SHP77 (cell line): ENCODE measurements around the gene ROBO1.

Experiments used
- DNase-seq, 2 experiments: peaks; one replicate each; lab custom pipeline; 2025; lab: John Stamatoyannopoulos, UW

Gene ROBO1

DNA sequence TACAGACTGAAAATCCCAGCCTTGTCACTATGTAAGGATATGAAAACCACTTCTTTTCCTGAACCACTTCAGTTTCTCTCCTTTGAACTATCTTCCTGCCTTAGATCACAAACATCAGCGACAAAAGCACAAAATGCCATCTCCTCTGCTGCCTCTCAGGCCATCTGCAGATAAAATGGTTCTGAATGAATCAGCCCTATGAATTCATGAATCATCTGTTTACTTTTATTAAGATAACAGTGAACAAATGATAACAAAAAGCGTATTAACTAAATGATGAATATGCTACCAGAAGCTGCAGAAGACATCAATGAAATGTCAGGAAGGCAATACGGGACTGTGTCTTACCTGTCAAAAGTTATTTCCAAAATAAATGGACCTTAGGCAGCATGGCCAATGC lies 928.1 kb downstream of the ROBO1 start:
- no peak for DNase-seq

- DNase-seq: no peak
Measured at GRCh38 chr3:78838362-78838761, 929.4 kb downstream of the ROBO1 start.

- DNase-seq: no peak
Measured at GRCh38 chr3:78834910-78835309, 932.9 kb downstream of the ROBO1 start.

DNA sequence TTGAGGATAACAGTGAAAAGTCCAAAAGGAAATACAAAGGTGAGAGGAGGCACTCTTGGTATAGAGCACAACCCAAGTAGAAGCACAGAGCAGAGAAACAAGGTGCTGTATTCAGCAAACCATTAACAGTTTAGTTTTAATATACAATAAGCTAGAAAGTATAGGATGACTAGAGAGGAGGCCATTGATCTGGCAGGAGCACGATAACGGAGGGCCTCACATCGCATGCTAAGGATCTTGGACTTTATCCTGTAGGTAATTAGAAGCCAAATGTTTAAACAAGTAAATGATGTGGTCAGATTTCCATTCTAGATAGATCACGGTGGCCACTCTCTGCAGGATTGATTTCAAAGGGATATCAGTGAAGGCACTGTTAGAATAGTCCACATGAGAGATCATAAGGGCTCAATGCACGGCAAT lies 935.0 kb downstream of the ROBO1 start:
- no peak for DNase-seq

DNA sequence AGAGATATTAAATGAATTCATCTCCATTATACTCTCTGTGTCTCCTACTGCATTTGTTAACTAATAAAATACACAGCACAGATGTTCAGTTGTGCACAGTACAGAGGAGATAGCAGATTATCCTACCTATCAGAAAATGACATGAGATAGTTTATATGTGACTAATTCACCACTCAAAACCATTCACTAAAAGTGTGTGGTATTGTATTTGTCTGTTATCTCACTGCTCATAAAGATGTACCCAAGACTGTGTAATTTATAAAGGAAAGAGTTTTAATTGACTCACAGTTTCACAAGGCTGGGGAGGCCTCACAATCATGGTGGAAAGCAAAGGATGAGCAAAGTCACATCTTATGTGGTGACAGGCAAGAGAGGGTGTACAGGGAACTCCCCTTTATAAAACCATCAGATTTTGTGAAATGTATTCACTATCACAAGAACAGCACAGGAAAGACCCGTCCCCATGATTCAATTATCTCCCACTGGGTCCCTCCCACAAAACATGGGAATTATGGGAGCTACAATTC lies 936.3 kb downstream of the ROBO1 start:
- DNase-seq: no peak

DNA sequence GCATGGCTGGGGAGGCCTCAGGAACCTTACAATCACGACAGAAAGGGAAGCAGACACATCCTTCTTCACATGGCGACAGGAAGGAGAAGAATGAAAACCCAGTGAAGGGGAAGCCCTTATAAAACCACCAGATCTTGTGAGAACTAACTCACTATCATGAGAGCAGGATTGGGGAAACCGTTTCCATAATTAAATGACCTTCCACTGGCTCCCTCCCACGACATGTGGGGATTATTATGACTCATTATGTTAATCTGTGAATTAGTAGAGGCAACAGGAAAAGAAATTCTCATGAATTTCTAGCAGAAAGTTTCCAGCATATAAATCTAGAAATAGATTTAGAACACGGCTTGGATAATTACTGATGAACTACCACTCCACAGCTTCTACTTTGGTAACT lies 937.3 kb downstream of the ROBO1 start:
- no peak for DNase-seq

DNA sequence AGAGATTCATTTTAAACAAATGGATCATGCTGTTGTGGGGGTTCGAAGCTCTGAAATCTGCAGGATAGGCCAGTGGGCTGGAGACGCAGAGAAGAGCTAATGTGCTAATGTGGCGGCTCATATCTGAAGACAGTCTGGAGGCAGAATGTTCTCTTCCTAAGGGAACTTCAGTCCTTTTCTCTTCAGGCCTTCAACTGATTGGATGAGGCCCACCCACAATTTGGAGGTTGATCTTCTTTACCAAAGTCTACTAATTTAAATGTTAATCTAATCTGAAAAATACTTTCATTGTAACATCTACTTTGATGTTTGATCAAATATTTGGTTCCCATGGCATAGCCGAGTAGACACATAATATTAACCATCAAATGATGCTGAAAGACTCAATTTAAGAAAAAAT lies 940.2 kb downstream of the ROBO1 start:
- no peak for DNase-seq

- DNase-seq: no peak
Measured at GRCh38 chr3:78825858-78826215, 942.0 kb downstream of the ROBO1 start.

GRCh38 chr3:78825118-78825857 lies 942.5 kb downstream of the ROBO1 start:
- DNase-seq: no peak

DNA sequence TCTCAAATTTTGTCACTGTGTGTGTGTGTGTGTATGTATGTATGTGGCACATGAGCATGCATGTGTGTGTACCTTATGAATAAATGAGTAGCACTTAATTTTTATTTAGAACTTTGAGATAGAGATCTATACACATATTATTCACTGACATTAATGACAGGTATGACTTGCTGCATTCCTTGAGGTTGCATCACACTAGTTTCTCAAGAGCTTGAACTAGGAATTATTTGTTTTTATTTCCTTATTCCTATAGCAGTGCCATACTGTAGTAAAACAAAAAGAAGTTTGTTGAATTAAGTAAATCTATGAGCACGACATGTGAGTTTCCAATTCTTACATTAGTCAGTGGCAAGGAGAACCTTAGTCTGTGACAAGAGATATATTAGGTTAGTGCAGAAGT lies 943.9 kb downstream of the ROBO1 start:
- no peak for DNase-seq

GRCh38 chr3:78823434-78823833 lies 944.4 kb downstream of the ROBO1 start:
- DNase-seq: no peak

DNA sequence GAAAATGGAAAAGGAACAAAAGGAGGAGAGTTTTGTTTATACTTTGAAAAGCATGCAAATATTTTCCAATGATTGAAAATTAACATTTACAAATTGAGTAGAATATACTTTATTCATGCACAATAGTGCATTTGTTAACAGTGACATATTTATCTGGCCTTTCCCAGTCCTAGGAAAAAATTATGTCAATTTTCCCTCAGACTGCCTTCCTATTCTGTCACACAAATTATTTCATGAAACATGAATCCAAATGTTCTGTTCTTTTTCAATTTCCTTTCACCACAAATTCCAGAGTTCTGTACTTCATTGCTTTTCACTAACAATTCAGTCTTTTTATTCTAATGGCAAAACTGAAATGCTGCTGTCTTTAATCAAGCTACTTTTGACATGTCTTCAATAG lies 945.1 kb downstream of the ROBO1 start:
- no peak for DNase-seq

- no peak for DNase-seq
Measured at GRCh38 chr3:78820542-78820941, 947.3 kb downstream of the ROBO1 start.

DNA sequence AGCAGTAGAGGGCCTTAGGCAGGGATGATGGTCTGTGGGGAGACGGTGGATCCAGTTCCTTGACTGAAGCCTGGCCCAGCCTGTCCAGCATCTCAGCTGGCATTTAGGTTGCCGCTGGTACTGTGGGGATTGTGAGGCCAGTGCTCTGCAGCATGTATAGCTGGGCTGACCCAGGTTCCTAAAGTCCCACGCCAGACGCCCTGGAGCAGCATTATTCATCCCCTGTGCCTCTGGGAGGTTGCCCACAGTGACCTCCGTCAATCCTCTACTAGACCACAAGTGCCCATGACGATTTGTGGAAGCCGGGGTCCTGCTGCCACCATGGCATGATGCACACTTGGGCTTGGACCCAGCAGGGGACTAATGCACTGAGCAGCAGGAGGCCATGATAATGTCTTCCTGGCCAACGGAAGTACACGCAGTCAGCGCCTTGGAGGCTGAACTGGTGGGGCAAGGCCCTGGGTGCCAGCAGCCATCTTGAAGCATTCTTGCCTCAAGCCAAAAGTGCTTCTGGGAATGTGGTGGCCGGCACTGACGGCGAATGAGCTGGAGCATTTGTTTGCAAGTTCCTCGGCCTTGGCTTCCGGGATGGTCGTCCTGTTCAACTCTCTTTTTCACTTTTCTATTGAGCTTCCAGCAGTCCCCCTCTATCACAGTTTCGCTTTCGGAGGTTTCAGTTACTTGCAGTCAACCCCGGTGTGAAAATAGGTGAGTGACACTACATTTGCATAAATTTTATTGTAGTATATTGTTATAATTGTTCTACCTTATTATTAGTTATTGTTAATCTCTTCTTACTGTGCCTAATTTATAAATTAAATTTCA lies 949.4 kb downstream of the ROBO1 start:
- no peak for DNase-seq

GRCh38 chr3:78814893-78815562 lies 952.8 kb downstream of the ROBO1 start:
- DNase-seq: no peak

DNA sequence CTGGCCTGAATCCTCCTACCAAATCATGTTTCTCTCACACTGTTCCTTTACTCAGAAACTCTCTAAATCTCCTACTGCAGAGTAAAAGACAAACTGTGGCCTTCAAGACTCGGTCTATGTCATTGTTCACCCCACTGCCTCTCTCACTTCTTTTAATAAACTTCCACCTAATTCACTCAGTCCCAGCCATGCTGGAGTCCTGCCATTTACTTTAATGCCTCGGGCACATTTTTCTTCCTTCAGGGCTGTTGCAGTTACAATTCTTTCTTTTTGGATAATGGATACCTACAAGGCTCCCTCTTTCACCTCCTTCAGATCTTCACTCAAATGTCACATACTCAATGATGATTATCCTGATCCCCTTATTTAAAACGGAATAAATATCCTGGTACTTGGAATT lies 955.6 kb downstream of the ROBO1 start:
- no peak for DNase-seq

DNA sequence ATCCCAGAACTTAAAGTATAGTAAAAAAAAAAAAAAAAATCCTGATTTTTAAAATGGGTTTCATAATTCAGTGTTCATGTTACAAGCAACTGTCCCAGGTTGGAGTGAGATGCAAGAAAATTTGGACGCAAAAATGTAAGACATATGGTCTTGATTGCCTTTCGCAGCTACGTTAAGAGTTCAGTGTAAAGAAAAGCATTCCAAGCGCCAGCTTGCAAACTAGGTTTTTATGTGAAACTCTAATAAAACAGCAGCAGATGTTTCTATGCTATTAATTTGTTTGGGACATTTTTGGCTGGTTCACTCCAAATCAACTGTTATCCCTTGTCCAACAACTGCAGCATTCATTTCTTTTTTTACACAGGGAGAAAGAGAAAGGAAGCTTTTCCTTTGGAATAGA lies 957.8 kb downstream of the ROBO1 start:
- no peak for DNase-seq

- DNase-seq: no peak
Measured at GRCh38 chr3:78804251-78805037, 963.4 kb downstream of the ROBO1 start.

DNA sequence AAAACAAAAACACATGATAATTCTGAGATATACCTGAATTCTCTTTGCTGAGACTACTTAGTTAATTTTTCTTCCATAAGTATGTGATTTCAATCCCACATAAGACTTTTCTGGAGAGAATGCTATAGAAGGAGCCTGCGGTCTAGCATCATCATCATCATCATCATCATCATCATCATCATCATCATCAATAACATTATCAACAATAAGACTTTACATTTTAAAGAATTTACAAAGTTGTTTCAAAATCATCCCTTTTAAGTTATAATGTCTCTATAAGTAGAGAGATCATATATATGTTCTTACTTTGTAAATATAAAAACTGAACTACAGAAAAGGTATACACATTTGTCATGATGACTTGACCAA lies 965.3 kb downstream of the ROBO1 start:
- no peak for DNase-seq

DNA sequence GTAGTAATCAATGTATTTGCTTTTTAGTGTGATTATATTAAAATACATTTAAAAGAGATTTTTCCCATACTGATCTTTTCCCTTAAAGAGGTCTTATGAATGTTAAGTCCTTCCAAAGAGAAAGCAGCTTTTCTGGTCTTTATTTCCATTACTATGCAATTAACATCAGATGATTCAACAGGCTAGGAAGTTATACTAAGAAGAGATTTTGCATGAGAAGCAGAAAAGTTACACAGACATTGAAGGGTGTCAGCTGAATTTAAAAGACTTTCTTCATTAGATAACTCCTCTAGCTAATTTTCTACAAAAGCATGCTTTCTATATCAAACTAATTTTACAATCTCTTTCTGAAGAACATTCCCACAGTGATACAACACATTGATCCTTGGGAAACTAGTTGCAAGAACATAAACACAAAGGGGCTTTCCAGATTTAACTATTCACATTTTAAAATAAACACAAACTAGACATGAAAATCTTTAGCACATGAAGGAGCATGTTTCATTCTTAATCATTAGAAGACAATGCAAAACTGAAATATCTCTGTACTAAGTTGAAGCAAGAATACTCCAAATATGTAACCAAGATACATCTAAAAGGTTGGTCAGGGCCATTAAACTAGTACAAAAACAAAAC lies 965.8 kb downstream of the ROBO1 start:
- DNase-seq: no peak

DNA sequence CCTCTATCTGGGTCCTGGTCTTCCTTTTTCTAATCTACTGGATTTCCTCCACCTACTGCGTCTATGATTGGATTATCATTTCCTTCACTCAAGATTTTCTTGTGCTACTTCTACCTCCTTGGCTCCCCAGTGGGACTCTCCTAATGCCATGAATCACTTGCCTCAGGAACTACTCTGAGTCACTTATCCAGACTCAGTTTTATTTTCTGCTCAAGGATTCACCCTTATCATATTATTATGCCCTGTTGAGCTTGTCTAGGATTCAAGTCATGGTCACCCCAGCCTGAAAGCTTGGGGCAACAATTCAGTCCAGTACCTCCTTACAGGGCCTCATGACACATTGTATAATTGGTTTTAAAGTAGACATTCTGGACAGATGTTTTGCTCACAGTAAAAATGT lies 968.1 kb downstream of the ROBO1 start:
- DNase-seq: no peak
